ENCODE measurements around the gene NCAPD2.

Gene NCAPD2

GRCh38 chr12:6574576-6575295 lies 80.8 kb downstream of the NCAPD2 start:
- no peak for DNase-seq (ENCODE audit: low read depth)

GRCh38 chr12:6575648-6576047 lies 81.7 kb downstream of the NCAPD2 start:
- DNase-seq (ENCODE audit: low read depth): no peak

Measured in activated T-cell treated with anti-CD3 and anti-CD28 coated beads for 1 hour (primary cell).